ENCODE measurements around the gene MAD2L2. TPM values are rescaled to one million over a fixed set of nuclear protein-coding genes. Genes with fewer than 3 reads are reported as not detected.

The MAD2L2 gene
- total RNA-seq: 22.0 TPM

DNA sequence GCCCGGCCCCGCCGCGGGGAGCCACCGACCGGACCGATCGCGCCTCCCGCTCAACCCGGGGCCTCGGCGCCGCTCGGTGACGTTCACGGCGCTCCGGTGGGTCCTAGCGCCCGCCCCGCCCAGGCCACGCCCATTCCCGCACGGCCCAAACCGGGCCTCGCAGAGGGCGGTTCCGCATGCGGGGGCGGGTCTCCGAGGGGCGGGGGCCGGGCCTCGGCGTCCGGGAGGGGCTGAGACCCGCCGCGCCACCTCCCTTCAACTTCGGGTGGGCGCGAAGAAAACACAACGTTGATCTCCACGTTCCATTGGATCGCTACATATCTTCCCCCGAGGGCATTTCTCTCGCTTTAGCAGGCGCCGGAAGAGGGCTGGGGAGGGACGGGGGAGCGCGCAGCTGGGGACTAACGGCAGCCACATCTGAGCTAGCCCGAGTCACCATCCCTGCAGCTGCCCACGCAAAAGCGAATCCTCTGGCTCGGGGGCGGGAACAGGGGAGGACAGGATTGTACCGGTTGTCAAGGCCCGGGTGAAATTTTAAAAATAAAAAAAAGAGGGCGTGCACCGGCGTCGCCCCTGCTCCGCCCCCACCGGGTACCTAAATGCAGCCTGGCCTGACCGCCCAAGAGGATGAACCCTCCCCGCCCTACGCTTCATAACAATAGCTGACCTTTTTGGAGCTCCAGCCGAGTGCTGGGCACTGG, at the start of gene MAD2L2:
TSS of gene MAD2L2 (minus strand) at position 78 of the 701 bp plus-strand sequence. CDS start 547 bp downstream, outside the sequence.
- peak; percentile 84 for DNase-seq (ENCODE audit: low spot score)

DNA sequence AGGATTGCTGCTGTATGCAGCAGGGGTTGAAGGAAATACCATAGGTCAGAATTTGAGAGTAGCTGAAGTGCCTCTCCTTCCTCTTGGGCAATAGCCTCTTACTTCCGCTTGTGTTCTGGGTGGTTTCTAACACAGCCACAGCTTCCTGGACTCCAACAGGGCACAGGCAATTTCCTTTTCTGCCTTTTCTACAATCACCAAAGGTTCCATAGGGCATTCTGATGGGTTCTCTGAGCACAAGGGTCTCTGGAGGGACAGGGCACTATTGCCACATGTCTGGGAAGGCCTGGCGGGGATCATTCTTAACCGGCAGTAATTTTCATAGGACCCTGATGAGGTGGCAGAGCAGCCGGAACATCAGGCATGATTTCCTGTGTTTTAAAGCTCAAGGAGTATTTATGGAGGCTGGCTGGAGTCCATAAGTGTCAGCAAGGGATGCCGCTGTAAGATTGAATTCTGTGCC, 49.5 kb upstream of the MAD2L2 start:
- peak; percentile 40 for DNase-seq (ENCODE audit: low spot score)

DNA sequence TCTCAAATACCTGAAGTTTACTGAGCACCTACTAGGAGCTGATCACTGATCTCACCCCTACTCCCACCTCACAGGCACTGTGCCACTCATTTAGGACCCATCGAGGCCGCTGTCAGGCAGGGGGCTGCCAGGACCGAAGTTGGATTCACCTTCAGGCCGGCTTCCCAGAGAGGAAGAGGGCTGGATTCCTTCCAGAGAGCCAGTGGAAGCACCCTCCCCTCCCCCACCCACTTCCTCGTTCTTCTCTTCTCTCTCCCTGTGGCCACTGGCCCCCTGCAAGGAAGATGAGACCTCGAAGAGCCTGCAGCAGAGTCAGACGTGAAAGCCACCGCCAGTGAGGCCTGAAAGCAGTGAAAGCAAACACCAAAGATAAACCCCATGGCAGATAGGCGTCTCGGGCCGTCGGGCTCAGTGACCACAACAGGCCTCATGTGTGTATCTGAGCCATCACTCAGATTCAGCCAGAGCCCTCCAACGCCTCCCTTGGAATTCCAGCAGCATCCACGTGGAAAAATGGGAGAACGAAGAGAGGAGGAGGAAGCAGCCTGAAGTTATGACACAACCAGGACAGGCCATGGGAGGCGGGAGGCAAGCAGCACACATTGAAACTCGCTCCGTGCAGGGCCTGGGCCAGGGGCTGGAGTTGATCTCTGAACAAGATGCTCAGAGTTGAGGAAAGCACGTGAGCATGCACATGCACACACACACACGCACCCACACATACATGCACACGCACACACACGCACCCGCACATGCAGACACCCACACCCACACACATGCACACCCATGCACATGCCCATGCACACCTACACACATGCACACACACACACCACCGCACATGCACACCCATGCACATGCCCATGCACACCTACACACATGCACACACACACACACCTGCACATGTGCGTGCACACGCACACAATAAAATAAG, 48.8 kb upstream of the MAD2L2 start:
- DNase-seq (ENCODE audit: low spot score): no peak

DNA sequence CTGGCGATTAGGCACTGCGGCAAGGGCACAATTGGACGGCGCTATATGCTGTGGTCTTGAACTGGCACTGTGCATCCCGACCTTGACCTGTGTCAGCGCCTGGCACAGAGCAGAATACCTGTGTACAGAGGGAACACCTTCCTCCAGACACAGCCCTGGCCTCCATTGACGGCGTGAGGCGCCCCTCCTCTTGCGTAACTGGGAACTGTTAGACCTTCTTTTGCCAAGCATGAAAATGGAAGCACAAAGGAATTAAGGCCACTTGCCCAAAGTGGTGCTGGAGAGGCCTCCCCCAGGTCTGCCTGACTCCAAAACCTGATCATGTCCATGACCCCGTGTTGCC, 48.2 kb upstream of the MAD2L2 start:
- DNase-seq (ENCODE audit: low spot score): no peak

DNA sequence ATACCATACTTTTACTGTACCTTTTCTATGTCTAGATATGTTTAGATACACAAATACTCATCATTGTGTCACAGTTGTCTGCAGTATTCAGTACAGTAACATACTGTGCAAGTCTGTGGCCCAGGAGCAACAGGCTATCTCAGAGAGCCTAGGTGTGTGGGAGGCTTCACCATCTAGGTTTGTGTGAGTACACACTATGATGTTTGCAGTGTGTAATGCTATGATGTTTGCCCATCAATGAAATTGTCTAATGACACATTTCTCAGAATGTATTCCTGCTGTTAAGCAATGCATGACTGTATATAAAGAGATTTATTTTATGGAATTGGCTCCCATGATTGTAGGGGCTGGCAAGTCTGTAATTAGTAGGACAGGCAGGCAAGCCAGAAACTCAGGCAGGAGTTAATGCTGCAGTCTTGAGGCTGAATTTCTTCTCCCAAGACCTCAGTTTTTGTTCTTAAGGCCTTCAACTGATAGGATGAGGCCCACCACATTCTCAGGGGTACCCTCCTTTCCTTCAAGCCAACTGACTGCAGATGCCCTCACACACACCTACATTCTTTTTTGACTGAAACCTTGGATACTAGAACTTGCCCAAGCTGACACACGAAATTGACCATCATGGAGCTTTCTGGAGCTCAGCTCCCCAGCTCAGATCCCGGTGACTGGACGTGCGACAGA, 47.3 kb upstream of the MAD2L2 start:
- no peak for DNase-seq (ENCODE audit: low spot score)

DNA sequence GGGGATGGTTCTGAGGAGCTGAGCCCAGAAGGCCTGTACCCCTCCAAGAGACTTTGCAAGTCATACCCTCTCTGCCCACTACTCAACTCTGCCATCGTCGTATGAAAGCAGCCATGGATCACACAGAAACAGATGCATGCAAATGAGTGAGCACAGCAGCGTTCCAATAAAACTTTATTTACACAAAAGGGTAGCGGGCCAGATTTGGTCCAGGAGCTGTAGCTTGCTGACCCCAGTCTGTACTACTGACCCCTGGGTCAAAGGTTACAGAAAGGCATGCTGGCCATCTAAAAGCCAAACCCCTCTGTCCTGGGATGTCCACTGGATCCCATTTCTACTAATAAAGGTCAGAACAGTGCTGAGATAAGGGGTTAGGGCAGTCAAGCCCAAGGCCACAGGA, 46.2 kb upstream of the MAD2L2 start:
- DNase-seq (ENCODE audit: low spot score): no peak

DNA sequence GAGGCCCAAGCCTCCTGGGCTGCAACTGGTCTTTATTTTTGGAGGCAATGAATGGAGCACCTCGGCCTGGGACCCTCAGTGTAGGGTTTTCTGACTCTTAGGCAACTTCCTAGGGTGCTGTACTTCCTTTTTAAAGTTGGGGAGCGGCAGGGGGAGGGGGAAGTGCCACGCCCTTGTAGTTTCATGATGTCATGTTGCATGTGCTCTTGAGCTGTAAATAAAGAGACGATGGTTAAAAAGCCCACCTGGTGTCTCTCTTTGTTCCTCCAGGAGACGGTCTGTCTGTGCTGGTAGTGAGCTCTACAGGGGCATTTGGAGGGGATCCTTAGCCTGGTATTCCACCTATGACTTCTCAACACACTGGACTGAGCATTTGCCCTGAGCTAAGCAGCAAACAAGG, 44.7 kb upstream of the MAD2L2 start:
- no peak for DNase-seq (ENCODE audit: low spot score)

DNA sequence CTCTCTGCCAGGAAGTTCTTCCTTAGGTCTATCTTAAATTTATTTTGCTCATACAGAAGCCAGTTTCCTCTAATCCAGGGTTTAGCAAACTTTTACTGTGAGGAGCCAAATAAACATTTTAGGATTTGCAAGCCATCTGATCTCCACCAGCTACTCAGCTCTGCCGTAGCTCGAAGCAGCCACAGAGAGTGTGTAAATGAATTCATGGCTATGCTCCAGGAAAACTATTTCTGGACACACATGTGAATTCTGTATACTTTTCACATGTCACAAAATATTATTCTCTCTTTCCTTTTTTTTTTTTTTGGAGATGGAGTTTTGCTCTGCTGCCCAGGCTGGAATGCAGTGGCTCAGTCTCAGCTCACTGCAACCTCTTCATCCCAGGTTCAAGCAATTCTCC, 41.6 kb upstream of the MAD2L2 start:
- no peak for DNase-seq (ENCODE audit: low spot score)

DNA sequence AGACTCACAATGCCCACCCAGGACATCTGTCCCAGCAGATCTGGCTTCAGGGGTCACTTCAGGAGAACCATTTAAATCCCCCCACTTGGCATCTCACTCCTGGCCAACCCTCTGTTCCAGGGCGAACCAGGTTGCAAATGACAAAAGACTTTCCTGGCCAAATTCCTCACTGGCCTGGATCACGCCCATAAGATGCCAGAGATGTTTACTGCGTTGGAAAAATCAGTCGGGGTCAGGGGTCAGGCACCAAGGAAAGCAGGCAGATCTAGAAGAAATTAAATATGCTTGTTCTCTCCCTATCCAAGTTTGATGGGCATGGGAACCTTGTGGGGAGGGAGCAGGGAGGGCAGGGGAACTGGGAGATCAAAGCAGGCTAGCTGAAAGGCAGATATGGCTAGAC, 40.4 kb upstream of the MAD2L2 start:
- no peak for DNase-seq (ENCODE audit: low spot score)

DNA sequence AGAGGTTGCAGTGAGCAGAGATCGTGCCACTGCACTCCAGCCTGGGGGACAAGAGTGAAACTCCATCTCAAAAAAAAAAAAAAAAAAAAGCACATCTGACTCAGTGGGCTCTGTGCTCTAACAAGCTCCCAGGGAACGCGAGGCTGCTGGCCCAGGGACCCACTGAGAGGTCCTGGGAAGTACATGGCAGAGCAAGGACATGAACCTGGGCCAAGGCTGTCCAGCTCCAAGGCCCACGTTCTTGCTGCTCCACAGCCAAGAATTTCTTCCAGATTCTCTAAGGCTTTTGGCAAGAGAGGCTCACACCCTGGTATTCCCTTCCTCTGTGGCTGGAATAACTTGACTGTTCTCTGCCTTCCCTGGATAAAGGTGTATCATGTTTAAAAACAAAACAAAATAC, 39.6 kb upstream of the MAD2L2 start:
- no peak for DNase-seq (ENCODE audit: low spot score)

DNA sequence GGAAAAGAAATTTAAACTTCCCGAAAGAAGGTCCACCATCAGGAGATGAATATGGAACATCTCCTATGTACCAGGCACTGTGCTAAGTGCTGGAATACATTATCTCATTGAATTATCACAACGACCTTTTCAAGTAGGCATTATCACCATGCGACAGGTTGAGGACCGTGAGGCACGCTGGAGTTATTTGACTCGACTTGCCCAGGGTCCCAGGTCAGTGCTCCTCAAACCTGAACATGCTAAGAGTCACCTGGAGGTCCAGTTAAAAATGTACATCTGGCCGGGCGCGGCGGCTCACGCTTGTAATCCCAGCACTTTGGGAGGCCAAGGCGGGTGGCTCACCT, 39.1 kb upstream of the MAD2L2 start:
- DNase-seq (ENCODE audit: low spot score): no peak

DNA sequence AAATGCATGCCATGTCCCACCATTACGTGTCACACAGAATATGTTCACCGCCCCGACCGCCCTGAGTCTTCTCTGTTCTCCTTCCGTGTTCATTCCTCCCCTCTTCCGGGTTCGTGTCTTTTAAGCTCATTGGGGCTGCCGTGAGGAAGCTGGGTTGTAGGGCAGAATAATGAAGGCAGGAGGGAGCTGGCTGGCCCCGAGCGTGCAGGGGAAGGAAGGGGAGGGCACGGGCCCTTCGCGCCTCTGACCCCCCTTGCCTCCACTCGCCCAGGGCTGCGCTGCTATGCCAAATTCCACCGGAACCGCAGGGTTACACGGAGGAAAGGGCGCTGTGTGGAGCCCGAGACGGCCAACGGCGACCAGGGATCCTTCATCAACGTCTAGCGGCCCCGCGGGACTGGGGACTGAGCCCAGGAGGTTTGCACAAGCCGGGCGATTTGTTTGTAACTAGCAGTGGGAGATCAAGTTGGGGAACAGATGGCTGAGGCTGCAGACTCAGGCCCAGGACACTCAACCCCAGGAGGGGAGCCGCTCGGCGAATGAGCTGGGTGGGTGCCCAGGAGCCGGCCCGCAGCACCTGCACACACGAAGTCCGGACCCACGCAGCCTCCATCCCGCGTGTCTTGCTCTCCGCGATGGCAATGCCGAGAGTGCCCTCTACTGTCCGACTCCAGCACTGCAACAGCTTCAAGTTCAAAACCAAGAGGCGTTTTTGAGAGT, 38.5 kb upstream of the MAD2L2 start:
- DNase-seq (ENCODE audit: low spot score): peak; percentile 85

DNA sequence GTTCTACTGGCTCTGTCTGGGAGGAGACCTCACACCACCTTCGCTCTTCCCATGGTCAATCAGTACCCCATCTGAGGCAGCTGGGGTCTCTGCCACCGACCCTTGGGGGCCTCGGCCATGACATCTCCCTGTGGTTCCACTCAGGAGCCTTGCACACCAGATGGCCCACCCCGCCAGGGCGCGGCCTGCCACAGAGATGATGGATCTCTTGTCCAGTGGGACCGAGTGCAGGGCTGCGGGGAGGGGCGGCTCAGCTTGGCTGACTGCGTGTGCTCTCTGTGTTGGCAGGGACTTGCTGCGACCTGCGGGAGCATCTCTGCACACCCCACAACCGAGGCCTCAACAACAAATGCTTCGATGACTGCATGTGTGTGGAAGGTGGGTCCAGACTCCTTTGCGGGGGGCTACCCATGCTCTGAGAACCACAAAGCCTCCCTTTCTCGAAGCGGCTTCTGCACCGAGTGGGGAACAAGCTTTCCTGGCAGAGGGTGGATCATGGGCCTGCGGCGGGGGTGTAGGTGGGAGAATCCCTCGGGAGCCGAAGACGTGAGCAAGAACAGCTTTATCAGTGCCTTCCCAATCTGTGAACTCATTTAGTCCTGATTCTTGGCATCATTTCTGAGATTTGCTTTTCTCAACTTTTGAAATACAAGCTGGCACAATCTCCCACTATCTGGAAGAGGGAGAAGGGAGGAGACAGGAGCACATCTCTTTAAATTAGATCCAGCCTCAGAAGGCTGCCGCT, 34.1 kb upstream of the MAD2L2 start:
- DNase-seq (ENCODE audit: low spot score): no peak

DNA sequence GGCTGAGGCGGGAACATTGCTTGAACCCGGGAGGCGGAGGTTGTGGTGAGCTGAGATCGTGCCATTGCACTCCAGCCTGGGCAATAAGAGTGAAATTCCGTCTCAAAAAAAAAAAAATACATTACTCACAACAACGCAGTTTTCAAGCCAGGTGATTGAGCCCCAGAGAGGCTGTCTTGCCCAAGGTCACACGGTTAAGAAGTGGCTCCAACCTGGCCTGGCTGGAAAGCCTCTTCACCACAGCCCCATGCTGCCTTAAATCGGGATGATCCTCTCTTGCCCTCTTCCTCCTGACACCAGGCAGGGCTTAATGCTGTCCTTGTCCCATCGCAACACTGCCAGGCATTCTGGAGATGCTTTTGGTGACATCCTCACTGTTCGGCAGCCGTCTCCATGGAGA, 32.1 kb upstream of the MAD2L2 start:
- DNase-seq (ENCODE audit: low spot score): no peak

DNA sequence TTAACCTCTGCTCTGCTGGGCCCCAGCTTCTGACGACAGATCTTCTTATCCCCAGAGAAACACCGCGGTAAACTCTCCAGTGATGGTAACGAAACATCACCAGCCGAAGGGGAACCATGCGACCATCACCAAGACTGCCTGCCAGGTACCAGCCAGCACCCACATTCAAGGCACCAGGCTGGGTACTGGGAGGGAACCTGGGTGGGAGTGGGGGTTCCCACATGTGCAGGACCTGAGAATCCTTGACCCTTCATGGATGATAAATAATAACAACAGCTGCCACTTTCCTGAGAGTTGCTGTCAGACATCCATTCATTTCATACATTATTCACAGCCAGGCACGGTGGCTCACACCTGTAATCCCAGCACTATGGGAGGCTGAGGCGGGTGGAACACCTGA, 31.3 kb upstream of the MAD2L2 start:
- DNase-seq (ENCODE audit: low spot score): no peak

DNA sequence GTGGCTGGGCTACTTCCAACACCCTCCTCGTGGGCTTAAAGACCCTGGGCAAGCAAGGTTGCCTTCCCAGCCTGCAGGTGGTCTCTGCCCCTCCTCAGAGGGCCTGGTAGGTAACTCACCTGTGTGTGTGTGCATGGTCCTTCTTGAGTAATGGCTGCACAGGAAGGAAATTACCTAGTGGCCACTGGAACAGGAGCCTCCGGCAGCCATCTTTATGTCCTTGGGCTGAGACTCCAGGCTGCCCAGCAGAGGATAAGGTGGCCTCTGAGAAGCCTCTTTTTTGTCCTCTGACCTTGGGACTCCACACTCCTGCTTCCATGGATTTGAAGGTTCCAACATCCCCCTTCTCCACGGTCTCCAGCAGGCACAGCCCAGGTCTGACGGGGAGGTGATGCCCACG, 30.5 kb upstream of the MAD2L2 start:
- no peak for DNase-seq (ENCODE audit: low spot score)

DNA sequence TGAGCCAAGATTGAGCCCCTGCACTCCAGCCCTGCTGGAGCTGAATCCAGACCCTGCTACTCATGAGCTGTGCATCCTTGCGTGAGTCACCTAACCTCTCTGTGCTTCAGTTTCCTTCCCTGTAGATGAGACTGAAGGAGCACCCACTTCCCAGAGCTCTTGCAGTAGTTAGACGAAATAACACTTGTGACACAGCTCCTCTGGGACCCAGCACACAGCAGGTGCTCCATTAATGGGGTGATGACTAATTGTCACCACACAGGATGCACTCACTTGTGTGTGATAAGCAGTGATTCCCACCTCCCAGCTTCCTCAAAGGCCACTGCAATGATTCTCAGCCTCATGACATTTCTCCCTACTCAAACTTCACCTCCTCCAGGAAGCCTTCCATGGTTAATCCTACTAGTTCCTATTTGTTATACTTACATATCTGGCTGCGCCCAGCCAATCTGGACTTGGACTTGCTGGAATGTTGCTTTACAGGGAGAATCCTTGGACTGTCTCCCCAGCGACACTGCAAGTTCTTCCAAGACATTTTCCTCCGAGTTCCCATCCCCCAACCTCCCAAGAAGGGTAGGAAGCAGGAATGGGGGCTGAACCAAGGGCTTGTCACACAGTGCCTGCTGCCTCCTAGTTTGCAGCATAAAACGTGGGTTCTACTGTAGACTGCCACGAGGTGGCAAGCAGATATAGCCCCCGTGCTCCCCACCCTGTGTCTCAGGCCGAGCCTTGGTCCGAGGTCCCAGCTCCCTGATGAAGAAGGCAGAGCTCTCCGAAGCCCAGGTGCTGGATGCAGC, 27.8 kb upstream of the MAD2L2 start:
- DNase-seq (ENCODE audit: low spot score): no peak

DNA sequence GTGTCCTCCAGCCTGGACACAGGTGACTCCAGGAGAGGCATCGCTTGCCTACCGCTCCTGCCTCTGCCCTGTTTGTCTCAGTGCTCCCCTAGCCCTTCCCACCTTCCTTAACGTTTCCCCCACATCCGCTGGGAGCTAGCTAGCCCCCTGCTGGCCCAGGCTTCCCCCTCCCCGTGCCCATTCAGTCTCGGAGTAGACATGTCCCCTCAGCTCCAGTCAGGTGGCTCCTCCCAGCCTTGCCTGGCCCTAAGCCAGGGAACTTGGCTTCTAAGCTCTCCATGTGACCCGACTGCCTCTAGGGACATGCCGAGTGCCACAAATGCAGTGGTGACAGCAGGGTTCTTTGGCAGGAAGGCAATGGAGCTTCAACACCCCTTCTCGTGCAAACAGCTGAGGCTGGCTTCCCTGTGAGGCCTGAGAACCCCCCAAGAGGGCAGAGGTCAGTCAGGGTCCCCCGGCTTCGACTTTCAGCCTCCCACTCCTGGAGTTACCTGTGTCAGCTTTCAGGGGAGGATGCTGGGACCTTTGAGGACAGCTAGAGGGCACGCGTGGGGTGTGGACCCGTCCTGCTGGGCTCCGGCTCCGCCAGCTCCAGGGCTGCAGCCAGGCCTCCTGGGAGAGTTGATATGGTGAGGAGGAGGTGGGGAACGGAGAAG, 26.8 kb upstream of the MAD2L2 start:
- DNase-seq (ENCODE audit: low spot score): peak; percentile 57

DNA sequence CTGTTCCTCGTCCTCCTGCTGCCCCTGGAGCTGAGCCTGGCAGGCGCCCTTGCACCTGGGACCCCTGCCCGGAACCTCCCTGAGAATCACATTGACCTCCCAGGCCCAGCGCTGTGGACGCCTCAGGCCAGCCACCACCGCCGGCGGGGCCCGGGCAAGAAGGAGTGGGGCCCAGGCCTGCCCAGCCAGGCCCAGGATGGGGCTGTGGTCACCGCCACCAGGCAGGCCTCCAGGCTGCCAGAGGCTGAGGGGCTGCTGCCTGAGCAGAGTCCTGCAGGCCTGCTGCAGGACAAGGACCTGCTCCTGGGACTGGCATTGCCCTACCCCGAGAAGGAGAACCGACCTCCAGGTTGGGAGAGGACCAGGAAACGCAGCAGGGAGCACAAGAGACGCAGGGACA, 25.3 kb upstream of the MAD2L2 start:
- no peak for DNase-seq (ENCODE audit: low spot score)

DNA sequence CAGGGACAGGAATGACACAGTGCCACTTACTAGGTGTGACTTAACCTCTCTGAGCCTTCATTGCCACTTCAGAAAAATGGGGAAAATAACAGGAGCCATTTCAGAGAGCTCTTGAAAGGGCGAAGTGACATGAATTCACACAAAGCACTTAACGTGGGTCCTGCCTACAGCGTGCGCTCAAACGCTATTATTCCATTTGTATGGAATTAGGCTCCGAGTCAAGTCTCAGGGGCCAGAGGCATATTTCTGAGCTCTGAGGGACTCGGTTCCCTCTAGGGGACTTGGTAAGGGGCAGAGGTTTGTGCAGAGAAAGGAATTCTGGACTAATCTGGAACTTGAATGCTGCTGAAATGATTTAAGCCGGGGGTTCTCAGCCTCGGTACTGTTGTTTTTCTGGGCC, 24.6 kb upstream of the MAD2L2 start:
- DNase-seq (ENCODE audit: low spot score): no peak
